HG03045 (cell line): ENCODE results near the gene ZNF311.

ENCODE experiments used
- ATAC-seq: cut with Tn5 transposase; IDR thresholded peaks from one replicate; pipeline ENCODE4 v1.9.1; 2021; ENCODE audit warnings: mild to moderate bottlenecking, moderate library complexity; ENCODE audit not compliant: unreplicated experiment

The ZNF311 gene

DNA sequence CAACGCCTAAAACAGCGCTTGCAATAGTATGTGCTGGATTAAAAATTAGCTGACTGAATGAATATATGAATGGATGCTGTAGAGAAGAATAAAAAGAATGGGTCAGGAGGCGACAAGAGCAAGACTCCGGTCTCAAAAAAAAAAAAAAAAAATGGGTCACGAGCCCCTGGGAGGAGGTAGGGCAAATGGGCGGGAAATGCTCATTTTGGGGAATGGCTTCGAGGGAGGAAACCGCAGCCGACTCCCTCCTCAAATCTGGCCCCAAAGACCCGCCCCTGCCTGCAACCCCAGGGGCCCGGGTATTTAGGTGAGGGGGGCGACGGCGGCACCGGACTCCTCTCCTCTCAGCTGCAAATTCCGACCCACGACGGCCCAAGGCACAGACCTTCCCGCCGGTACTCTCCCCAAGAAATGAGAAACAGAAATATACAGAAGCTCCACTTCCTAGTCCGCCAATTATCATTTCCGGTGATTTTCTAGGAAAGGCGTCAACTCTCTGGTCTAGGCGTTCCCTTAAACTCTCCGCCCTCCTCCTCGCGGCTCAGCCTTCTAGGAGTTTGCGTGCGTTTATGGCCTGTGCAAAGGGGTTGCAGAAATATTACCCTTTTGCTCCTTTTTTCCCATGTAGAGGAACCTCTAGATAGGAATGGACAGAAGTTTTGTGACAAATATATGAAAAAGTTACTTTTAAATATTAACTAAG is at the start of gene ZNF311:
ZNF311 (minus strand) TSS at position 133 of the 703 bp plus-strand sequence. CDS start 1,361 bp downstream, outside the sequence.
- no peak for ATAC-seq

DNA sequence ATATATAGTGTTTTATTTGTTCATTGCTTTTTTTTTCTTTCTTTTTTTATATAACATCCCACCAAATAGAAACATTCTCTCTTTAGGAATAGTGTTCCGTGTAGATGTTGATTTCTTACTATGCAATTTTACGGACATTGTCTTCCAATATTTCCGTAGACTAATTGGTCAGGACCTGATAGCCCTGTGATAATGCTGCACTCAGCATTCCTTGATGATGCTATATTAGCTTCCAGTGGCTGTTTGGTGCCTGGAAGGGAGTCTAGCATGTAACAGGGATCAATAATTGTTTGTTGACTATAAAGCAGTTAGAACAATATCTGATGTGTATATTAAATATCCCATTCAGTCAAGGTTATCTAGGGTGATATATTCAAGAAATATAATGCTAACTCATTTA is 46.6 kb upstream of the ZNF311 start:
- no peak for ATAC-seq

DNA sequence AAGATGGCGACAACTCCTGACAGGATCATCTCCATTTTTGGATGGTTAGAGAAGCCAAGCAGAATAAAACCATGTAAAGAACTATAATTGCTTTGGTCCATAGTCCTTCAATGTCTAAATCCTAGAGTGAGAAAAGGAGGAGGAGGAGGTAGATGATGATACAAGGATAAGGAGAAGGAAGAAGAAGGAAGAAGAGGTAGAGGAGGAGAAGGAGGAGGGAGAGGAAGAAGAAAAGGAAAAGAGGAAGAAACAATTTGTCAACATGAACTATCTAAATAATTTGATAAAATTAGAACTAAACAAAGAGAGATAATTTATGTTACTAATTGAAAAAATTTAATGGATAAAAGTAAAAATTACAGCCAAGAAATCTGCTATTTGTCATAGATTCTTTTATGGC is 40.0 kb upstream of the ZNF311 start, which contains the start of gene OR2W1:
OR2W1 (minus strand) TSS at position 101 of the 400 bp plus-strand sequence; CDS start at position 101, 0 bp downstream.
- no peak for ATAC-seq

DNA sequence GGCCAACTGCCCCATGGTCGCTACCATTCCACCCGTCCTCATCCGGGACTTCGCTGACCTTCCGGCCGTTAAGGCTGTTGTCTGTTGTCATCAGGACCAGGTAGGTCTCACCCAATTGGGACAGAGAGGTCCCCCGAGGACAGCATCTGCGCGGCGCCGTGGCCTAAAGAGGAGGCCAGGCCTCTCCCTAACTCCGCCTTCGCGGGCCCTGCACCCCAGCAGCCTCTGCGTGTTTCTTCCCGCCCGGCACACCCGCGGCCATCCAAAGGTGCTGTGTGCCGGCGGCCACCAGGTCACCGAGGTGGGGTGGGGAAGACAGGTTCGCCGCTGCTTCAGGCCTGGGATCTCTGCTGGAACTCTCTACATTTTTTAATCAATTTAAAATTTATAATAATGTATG is 30.8 kb upstream of the ZNF311 start:
- no peak for ATAC-seq

DNA sequence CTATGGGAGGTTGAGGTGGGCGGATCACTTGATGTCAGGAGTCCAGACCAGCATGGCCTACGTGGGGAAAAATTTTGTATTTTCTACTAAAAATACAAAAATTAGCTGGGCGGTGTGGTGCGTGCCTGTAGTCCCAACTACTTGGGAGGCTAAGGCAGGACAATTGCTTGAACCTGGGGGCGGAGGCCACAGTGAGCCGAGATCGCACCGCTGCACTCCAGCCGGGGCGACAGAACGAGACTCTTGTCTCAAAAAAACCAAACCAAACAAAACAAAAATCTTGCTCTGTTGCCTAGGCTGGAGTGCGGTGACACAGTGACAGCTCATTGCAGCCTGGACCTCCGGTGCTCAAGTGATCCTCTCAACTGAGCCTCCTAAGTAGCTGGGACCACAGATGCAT is 23.7 kb upstream of the ZNF311 start:
- ATAC-seq, result no peak

DNA sequence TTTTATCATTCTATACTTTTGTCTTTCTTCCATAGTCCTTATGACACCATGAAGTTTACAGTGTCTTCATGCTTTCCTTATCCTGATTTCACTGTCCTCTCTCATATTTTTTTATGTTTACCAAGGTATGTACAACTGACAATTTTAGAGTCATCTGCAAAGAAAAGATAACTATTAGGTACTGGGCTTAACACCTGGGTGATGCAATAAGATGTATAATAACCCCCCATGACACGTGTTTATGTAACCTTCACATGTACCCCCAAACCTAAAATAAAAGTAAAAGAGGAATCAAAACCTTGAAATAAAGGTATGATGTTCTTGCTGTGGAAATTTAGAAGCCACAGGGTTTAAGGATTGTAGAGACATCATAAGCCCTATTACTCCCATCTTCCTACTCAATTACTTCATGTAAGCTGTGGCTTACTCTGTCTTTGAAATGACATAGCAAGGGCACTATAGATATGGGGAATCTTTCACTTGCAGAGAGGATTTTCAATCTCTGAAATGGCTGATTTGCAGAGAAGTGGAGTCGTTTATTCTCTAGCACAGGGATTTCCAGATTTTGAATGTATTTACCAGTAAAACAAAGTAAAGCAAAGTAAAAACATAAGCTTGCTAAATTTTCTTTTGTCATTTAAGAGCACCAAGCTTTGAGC is 20.9 kb upstream of the ZNF311 start:
- no peak for ATAC-seq

DNA sequence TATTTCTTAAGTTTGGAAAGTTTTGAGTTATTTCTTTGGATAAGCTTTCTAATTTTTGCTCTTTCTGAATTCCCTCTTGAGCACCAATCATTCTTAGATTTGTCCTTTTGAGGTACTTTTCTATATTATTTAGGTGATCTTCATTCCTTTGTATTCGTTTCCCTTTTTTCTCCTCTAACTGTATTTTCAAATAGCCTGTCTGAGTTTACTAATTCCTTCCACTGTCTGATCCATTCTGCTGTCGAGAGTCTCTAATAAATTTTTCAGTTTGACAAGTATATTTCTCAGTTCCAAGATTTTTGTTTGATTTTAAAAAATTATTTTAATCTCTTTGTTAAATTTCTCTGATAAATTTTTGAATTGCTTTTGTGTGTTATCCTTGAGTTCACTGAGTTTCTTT is 16.3 kb upstream of the ZNF311 start:
- no peak for ATAC-seq

DNA sequence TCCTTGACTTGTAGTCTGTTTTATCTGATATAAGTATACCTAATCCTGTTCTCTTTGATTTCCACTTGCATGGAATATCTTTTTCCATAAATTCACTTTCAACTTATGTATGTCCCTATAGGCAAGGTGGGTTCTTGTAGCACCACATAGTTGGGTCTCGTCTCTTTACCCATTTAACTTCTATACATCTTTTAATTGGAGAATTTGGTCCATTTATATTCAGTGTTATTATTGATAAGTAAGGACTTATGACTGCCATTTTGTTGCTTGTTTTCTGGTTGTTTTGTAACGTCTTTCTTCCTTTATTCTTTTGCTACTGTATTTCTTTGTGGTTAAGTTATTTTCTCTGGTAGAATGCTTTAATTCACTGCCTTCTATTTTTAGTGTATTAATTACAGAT is 14.5 kb upstream of the ZNF311 start:
- no peak for ATAC-seq

DNA sequence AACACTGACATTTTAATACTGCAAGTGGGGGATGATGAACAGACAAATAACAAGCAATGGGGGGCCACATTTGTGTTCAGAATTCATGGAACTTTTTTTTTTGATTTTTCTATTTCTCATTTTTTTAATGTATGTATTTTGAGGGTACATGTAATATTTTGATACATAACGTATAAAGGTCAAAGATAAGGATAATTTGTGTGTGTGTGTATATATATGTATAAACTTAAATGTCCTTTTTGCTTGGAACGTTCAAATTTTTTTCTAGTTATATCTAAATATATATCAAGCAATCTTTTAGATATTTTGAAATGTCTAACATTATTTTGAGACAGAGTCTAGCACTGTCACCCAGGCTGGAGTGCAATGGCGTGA is 12.3 kb upstream of the ZNF311 start:
- no peak for ATAC-seq

DNA sequence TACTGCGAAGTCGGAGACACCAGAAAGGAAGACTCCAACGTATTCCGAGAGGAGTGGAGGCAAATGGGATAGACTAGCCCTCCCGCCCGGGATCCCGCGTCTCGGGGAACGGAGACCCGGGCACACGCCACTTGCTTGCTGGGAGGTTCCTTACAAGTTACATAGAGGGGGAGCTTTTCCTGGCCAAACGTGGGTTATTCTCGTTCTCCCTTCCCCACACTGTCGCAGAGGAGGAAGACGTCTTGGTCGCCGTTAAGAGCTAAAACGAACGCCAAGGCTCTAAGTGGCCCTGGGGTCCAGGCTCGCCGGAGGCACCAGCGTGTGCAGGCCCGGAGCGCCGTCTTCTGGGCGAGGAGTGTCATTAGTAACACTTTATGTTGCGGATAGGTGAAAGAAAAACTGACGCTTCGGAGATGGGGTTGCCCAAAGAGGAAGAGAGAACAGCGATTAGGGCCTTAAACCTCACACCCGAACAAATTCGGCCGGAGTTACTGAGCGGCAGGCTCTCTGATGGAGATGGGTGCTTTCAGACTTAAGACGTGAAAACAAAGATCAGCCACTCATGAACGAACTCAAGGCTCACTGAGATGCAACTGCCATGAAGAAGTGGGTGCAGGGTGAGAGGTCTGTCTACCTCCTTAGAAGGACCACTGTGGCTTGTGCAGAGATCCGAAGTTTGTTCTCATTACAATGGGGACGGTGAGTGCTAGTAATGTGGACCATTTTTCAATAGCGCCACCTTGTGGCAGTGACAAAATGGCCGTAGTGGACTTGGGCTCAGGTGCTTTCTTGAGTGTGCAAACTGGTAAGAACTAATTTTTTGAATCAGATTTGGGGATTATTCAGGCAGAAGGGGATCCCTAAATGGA is 11.7 kb upstream of the ZNF311 start:
- ATAC-seq, result peak; percentile 80

DNA sequence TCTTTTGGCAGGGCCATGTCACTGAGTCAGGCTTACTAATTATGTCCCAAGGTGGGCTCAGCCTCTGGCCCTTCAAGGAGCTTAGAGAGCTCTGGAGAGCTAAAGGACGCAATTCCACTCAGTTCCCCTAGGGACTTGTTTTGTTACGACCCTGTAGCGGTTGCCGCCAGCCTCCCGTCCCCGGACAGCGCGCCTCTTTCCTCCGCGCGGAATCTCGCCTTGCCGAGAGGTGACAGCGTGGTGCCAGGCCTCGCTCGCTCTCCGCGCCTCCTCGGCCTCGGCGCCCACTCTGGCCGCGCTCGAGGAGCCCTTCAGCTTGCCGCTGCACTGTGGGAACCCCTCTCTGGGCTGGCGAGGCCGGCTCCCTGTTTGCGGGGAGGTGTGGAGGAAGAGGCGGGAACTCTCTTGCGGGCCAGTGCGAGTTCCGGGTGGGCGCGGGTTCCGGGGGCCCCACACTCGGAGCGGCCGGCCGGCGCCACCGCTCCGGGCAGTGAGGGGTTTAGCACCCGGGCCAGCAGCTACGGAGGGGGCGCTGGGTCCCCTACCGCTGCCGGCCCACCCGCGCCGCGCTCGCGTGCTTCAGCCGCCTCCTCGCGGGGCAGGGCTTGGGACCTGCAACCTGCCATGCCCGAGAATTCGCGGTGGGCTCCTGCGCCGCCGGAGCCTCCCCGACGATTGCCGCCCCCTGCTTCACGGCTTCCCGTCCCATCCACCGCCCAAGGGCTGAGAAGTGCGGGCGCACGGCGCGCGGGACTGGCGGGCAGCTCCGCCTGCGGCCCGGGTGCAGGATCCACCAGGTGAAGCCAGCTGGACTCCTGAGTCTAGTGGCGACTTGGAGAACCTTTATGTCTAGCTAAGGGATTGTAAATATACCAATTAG is 9.9 kb upstream of the ZNF311 start:
- no peak for ATAC-seq

DNA sequence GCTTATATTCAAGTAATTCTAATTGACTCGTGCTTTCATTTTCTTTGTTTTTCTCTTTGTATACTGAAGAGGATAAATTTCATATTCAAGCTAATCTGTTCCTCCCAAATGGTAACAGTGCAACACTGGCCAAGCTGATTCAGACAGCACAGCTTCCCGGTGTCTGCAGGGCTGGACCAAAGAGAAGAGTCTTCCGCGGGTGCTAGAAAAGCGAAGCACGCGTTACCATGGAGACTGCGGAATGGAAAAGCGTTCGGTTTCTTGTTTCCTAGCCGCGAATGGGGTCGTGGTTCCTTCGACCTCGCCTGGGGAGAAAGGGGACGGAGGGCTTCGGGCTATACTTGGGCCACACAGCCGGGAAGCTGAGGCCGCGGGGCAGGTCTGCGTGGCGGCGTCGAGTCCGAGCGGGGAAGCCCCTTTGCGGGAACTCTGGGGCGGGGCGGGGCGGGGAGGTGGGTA is 6.2 kb upstream of the ZNF311 start:
- no peak for ATAC-seq

DNA sequence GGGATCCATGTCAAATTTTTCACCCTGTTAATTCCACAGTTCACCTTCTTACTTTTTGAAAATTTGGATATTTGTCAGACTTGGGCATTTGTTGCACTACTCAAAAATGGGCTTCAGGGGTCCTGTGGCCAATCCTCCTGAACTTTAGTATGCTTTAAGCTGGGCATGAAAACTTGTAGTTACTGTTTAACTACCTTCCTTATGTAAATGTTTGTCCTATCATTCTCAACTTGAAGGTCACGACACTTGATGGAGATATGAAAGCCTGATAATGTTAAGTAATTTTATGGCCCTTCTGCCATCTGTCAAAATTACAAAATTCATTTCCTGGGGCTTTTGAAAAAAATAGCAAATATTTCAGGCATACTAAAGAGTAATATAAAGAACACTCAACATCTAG is 4.2 kb upstream of the ZNF311 start:
- ATAC-seq, result no peak

DNA sequence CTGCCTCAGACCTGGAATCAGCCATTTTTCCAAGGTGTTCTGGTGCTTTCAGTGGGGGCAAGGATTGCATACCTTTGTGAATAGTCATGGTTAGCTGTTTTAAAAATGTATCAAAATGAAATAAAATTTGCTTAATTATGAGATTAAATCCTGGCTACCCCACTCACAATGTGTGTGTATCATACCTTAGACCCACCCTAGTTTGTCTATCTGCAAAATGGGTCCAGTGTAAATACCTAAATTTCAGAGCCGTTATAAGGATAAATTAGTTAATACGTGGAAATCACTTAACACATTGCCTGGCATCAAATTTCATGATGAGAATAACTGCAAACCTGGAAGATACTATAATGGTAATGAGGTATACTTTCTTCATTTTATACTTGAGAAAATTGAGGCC is 3.0 kb upstream of the ZNF311 start:
- no peak for ATAC-seq

DNA sequence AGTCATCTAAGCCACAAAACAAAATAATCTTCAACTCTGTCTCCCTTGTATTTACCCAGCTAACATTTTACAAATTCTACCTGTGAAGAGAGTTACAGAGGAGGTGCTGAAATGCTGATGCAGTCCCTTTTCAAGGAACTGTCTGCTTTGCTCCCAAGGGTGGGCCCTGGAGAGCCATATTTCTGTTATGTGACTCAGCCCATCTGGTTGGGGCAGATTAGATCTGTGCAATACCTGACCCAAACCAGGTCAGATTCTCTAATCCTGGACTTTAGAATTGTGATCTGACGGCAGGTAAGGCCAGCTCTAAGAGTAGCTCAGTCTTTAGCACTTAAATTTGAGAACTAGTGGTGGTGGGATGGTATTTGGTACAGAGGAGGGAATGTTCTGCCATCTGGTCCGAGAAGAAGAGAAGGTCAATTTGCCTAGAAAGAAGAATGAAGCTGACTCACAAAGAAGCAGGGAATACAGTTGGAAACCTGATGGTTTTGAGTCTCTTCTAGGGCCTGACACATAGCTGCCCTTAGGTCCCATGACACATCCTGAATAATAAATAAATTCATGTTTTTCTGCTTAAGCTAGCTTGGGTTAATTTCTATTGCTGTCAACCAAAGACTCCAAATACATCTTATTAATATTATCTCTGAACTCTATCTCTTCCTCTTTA is 8.1 kb downstream of the ZNF311 start:
- ATAC-seq, result no peak

DNA sequence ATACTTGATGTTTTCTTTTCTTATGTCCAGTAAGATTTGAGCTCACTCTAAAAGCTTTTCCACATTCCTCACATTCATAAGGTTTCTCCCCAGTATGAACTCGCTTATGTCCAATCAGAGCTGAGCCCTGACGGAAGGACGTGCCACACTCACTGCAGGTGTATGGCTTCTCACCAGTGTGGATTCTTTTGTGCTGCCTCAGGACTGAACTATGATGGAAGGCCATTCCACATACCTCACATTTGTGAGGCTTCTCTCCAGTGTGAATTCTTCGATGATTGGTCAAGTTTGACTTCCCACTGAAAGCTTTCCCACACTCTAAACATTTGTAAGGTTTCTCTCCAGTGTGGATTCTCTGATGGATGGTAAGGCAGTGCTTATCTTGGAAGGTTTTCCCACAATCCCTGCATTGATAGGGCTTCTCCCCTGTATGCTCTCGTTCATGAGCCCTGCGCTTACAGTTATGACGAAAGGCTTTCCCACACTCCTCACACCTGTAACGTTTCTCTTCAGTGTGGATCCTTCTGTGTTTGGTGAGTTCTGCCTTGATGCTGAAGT is 9.9 kb downstream of the ZNF311 start:
- no peak for ATAC-seq

DNA sequence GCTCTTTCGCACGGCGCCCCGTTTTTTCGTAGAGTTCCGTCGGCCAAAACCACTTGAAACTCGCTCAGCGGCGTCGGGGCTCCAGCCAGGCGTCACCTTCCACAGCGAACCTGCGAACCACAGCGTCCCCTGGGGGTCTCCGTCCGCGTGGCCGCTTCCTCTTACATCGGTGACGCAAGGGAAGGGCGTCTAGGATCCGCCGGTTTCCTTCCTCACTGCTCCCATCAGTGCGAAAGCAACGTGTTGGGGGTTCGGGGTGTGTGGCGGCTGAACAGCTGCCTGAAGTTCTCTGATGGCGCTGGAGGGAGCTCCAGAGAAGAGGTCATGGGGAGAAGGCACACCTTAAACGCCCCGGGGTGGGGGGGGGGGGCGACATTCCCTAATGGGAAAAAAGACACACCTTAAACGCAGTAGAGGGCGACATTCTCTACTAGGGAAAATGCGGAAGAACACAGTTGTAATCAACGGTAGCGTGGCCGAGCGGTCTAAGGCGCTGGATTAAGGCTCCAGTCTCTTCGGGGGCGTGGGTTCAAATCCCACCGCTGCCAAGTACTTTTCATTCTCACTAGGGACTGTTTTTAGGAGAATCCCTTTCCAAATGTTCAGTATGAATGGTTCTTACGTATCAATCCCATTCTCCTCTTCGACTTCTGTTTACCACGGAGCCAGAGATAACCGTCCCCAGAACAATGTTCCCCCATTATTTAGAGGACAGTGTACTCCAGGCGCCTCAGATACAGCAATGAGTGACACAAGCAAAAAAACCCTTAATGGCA is 16.4 kb downstream of the ZNF311 start:
- no peak for ATAC-seq

DNA sequence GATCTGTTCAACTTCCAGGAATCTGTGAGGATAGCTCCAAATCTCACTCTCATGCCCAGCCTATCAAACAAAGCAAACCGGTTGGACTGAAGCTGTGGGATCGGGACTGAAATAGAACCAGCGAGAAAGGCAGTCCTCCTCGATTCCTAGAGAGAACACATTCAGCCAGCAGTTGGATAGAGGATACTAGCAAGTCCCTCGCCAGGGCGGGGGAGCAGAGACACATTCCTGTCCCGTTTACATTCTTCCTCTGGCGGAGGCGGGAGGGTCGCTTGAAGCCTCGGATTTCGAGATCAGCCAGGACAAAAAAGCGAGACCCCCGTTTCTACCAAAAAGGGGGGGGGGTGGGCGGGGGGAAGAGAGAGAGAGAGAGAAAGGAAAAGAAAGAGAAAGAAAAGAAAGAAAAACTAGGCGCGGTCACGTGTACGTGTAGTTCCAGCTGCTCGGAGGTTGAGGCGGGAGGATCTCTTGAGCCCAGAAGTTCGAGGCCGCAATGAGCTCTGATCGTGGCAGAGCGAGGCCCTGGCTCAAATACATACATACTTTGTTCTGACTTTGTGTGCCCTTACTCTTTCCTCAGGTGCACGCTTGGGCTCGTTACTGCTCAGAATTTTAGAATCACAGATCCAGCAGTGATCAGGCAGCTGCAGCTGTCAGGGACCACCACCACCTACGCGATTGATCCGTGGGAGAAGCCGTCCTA is 19.5 kb downstream of the ZNF311 start:
- ATAC-seq, result no peak
